GM20000 (cell line): Measurements from ENCODE around the gene EIF4E2.

ENCODE experiments used
- DNase-seq: peaks from one replicate; pipeline ENCODE4 v3.0.0; 2012; ENCODE audit warnings: low spot score
- CTCF ChIP-seq: IDR thresholded peaks from 2 replicates; pipeline ENCODE4 v1.5.1; 2012; ENCODE audit warnings: mild to moderate bottlenecking, control low read depth; ENCODE audit errors: extremely low read depth, missing control alignments

EIF4E2 gene

GRCh38 chr2:232592772-232593395 is 42.4 kb downstream of the EIF4E2 start:
- no peak for DNase-seq
- no peak for TF ChIP-seq CTCF

- no peak for TF ChIP-seq CTCF
- no peak for DNase-seq
These were observed 43.5 kb downstream of the EIF4E2 start for GRCh38 chr2:232593982-232594381.

GRCh38 chr2:232597362-232598079 is 47.0 kb downstream of the EIF4E2 start:
- no peak for DNase-seq
- no peak for TF ChIP-seq CTCF

- TF ChIP-seq CTCF: no peak
- no peak for DNase-seq
These were observed 47.8 kb downstream of the EIF4E2 start for GRCh38 chr2:232598293-232598692.

- no peak for DNase-seq
- no peak for TF ChIP-seq CTCF
These were observed 49.7 kb downstream of the EIF4E2 start for GRCh38 chr2:232600053-232600773.

- DNase-seq: no peak
- no peak for TF ChIP-seq CTCF
These were observed 52.8 kb downstream of the EIF4E2 start for GRCh38 chr2:232603283-232603682.

GRCh38 chr2:232604535-232604934 is 54.0 kb downstream of the EIF4E2 start:
- TF ChIP-seq CTCF: no peak

More at GRCh38 chr2:232604535-232604934, 54.0 kb downstream of the EIF4E2 start:
- no peak for DNase-seq
